ENCODE data around the gene CAMKK2.

CAMKK2 gene

DNA sequence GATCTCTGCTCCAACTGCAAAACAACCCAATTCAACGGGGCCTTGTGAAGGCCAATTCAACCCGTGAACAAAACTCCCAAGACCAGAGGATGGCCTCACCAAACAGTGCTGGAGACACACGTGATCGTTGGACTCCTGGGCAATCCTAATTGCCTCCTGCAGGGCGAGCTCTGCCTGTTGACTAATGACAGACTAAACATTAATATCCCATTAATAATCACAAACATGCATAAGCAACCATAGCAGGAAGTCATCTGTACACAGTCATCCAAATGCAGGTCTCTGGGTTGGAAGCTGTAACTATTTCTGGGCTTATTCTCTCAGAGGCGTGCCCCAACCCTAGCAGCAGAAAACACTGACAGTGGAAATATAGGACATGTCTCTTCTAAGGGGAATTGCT lies 34.7 kb upstream of the CAMKK2 start:
- TF ChIP-seq CTCF (IDR thresholded peaks at IDR 0.05): no peak
- DNase-seq (ENCODE audit: low spot score): no peak
- Histone ChIP-seq H3K27ac (no peak overlapping the region), H3K4me3 (no peak overlapping the region)

- H3K27ac ChIP-seq: no peak overlapping the region
- no peak for TF ChIP-seq CTCF (IDR thresholded peaks at IDR 0.05)
- H3K4me3 ChIP-seq: no peak overlapping the region
- DNase-seq (ENCODE audit: low spot score): no peak
Observed at GRCh38 chr12:121330692-121331091, 34.2 kb upstream of the CAMKK2 start.

DNA sequence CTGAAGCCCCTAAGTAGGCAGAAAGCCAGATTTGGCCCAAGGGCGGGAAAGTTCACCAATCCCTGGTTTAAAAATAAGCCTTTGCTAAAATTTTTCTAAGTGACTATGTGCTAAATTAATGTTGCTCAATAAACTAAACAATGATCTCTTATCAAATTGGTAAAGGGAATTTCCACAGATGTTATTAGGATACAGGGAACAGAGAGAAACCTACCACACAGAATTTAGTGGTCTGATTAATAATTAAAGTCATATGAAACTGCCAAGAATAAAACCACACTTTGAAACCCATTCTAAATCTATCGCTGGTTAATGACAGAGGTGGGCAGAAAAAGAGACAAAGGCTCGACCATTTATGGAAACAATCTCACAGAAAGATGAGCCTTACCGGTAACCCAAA lies 33.7 kb upstream of the CAMKK2 start:
- DNase-seq (ENCODE audit: low spot score): no peak
- no peak overlapping the region for H3K4me3 ChIP-seq
- TF ChIP-seq CTCF (IDR thresholded peaks at IDR 0.05): no peak
- H3K27ac ChIP-seq: no peak overlapping the region

DNA sequence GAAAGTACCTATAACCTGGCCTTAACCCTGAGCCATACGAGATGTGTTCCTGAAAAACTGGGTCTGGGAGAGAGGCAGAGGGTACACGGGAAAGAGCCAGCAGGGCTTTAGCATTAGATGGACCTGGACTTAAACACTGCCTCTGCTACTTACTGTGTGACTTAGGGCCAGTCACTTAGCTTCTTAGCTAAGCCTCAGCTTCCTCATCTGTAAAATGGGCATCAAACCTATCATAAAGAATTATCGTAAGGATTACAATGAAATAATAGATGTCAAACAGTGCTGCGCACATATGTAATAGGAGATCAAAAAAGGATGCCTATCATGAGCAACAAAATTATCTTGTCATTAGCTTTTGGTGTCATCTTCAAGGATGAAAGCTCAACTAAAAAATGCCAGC lies 32.1 kb upstream of the CAMKK2 start:
- H3K27ac ChIP-seq: no peak overlapping the region
- DNase-seq (ENCODE audit: low spot score): no peak

GRCh38 chr12:121326996-121327674 lies 30.6 kb upstream of the CAMKK2 start:
- Histone ChIP-seq H3K27ac (no peak overlapping the region), H3K4me3 (no peak overlapping the region)
- no peak for DNase-seq (ENCODE audit: low spot score)
- no peak for TF ChIP-seq CTCF (IDR thresholded peaks at IDR 0.05)

More for the DNA sequence above, 32.1 kb upstream of the CAMKK2 start:
- no peak overlapping the region for H3K4me3 ChIP-seq
- no peak for TF ChIP-seq CTCF (IDR thresholded peaks at IDR 0.05)

DNA sequence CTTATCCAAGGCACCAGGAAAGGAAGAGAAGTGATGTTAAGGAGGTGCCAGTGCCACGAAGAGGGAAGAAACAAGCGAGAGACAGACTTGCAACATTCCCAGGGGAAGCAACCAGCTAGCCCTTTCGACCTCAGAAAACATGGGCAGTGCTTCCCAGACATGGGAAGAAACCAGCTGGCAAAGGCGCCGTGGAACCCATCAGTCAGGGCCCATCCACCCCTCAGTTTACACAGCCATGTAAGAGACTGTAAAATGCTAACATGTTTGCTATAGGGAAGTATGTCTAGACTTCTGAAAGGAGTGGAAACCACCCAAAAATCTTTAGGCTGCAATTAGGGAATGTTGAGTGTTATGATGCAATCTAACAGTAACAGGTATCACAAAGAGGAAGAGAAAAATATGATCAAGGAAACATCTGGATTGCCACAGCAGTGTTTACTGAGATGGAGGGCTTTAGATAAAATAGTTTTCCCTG lies 29.4 kb upstream of the CAMKK2 start:
- no peak for DNase-seq (ENCODE audit: low spot score)
- TF ChIP-seq CTCF (IDR thresholded peaks at IDR 0.05): no peak
- no peak overlapping the region for H3K27ac ChIP-seq
- no peak overlapping the region for H3K4me3 ChIP-seq

DNA sequence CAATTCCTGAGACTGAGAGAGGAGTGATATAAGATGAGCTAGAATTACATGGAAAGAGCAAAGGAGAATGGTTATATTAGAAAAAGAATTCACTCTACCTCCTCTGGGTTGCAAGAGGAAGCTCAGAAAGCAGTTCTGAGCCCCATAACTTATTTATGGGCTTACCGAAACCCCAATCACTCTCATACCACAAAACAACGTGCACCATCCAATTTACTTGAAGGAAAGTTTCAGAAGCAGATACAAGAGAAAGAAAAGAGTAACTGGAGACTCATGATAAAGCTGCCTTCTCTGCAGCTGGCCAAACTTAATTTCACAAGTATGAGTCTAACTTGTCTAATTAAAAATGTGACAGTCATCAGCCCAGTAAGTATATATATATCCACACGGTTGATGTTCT lies 27.4 kb upstream of the CAMKK2 start:
- H3K27ac ChIP-seq: no peak overlapping the region
- no peak for TF ChIP-seq CTCF (IDR thresholded peaks at IDR 0.05)
- H3K4me3 ChIP-seq: no peak overlapping the region
- no peak for DNase-seq (ENCODE audit: low spot score)
